OCI-LY1 (cell line): Measurements from ENCODE around the gene OCIAD2.

Experiments
- EZH2 ChIP-seq: fragments of 200-600 bp; sonication (generic), shearing (Covaris generic); IDR thresholded peaks from 2 replicates; pipeline ENCODE4 v1.8.0; 2017; ENCODE audit warnings: borderline replicate concordance, mixed run types, mild to moderate bottlenecking, antibody characterized with exemption, low read length, moderate library complexity, mixed read lengths
- TF ChIP-seq, protein P1 (sequence below): fragments of 200-600 bp; sonication (generic), shearing (Covaris generic); IDR thresholded peaks from 2 replicates; pipeline ENCODE4 v1.5.1; 2017; ENCODE audit warnings: mild to moderate bottlenecking, antibody characterized with exemption, low read length, moderate library complexity, mixed read lengths

DNA sequence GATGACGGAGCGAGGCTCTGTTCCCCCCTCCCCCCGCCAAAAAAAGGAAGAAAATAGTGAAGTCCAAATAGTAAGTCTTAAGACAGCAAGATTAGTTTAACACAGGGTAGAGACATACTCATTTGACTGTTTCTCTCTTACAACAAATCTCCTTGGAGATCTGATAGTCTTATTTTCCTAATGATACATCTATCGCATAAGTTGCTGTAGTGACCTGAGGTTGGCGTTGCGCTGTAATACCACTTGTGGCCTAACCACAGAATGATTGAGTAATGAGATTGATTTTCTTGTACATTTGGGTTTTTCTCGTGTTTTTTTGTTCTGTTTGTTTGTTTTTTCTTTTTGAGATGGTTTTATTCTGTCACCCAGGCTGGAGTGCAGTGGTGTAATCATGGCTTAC, 48.4 kb downstream of the OCIAD2 start:
- TF ChIP-seq, protein P1, sequence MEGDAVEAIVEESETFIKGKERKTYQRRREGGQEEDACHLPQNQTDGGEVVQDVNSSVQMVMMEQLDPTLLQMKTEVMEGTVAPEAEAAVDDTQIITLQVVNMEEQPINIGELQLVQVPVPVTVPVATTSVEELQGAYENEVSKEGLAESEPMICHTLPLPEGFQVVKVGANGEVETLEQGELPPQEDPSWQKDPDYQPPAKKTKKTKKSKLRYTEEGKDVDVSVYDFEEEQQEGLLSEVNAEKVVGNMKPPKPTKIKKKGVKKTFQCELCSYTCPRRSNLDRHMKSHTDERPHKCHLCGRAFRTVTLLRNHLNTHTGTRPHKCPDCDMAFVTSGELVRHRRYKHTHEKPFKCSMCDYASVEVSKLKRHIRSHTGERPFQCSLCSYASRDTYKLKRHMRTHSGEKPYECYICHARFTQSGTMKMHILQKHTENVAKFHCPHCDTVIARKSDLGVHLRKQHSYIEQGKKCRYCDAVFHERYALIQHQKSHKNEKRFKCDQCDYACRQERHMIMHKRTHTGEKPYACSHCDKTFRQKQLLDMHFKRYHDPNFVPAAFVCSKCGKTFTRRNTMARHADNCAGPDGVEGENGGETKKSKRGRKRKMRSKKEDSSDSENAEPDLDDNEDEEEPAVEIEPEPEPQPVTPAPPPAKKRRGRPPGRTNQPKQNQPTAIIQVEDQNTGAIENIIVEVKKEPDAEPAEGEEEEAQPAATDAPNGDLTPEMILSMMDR, result no peak
- no peak for TF ChIP-seq EZH2
